ENCODE results near the gene MAGI1.
"Not testable (repeated sequence)": the region's sequence is repeated elsewhere in the genome, so short reads cannot be mapped to it uniquely, and the experiment has no call there.

Gene MAGI1

GRCh38 chr3:65723985-65724384 lies 314.7 kb downstream of the MAGI1 start:
- no peak for DNase-seq (ENCODE audit: low read depth)
- H3K4me3 ChIP-seq (ENCODE audit: low read depth, low read length) = no peak overlapping the region
- no peak for TF ChIP-seq CTCF (conservative IDR thresholded peaks at IDR 0.05; ENCODE audit: low read depth, low read length)

- H3K4me3 ChIP-seq (ENCODE audit: low read depth, low read length) = no peak overlapping the region
- DNase-seq (ENCODE audit: low read depth) = no peak
- no peak for TF ChIP-seq CTCF (conservative IDR thresholded peaks at IDR 0.05; ENCODE audit: low read depth, low read length)
These were observed 315.7 kb downstream of the MAGI1 start for GRCh38 chr3:65723011-65723410.

GRCh38 chr3:65720989-65721737 lies 317.6 kb downstream of the MAGI1 start:
- no peak for TF ChIP-seq CTCF (conservative IDR thresholded peaks at IDR 0.05; ENCODE audit: low read depth, low read length)
- no peak for DNase-seq (ENCODE audit: low read depth)
- no peak overlapping the region for H3K4me3 ChIP-seq (ENCODE audit: low read depth, low read length)

- not testable (repeated sequence) for H3K4me3 ChIP-seq (ENCODE audit: low read depth, low read length); DNase-seq (ENCODE audit: low read depth)
These were observed 319.1 kb downstream of the MAGI1 start for GRCh38 chr3:65719639-65720038.

GRCh38 chr3:65717676-65718346 lies 320.9 kb downstream of the MAGI1 start:
- no peak overlapping the region for H3K4me3 ChIP-seq (ENCODE audit: low read depth, low read length)
- no peak for DNase-seq (ENCODE audit: low read depth)
- TF ChIP-seq CTCF (conservative IDR thresholded peaks at IDR 0.05; ENCODE audit: low read depth, low read length) = no peak

GRCh38 chr3:65716071-65716751 lies 322.5 kb downstream of the MAGI1 start:
- no peak overlapping the region for H3K4me3 ChIP-seq (ENCODE audit: low read depth, low read length)
- no peak for TF ChIP-seq CTCF (conservative IDR thresholded peaks at IDR 0.05; ENCODE audit: low read depth, low read length)
- DNase-seq (ENCODE audit: low read depth) = peak; percentile 24

GRCh38 chr3:65714134-65714533 lies 324.6 kb downstream of the MAGI1 start:
- no peak overlapping the region for H3K4me3 ChIP-seq (ENCODE audit: low read depth, low read length)
- DNase-seq (ENCODE audit: low read depth) = peak; percentile 92
- no peak for TF ChIP-seq CTCF (conservative IDR thresholded peaks at IDR 0.05; ENCODE audit: low read depth, low read length)

Measured in choroid plexus epithelial cell (primary cell).